ENCODE results near the gene ELP4. TPM values are rescaled to one million over a fixed set of nuclear protein-coding genes. Genes with fewer than 3 reads are reported as not detected.

The ELP4 gene
- total RNA-seq, 2 experiments from 2014 or later: 23.0 to 23.3 TPM

GRCh38 chr11:31830406-31830805, 320.8 kb downstream of the ELP4 start:
- POLR2A ChIA-PET: no interaction called here
- DNase-seq (no peak), ATAC-seq (no peak)
- Mint-ChIP-seq H3K27ac (no peak overlapping the region), H3K27me3 (ENCODE audit: low read depth) (peaks cover 45% of the 10 kb centered on the region), H3K9me3 (ENCODE audit: insufficient read depth) (peaks cover 3% of the 10 kb centered on the region), H3K4me3 (no peak overlapping the region), H3K36me3 (ENCODE audit: low read depth) (peaks cover 6% of the 10 kb centered on the region), H3K4me1 (ENCODE audit: low read depth) (peaks cover 7% of the 10 kb centered on the region)
- CTCF ChIA-PET: no interaction called here

GRCh38 chr11:31834237-31834636, 324.7 kb downstream of the ELP4 start:
- Mint-ChIP-seq H3K9me3 (ENCODE audit: insufficient read depth) (no peaks in the 10 kb centered on the region), H3K27me3 (ENCODE audit: low read depth) (peaks cover 34% of the 10 kb centered on the region), H3K27ac (no peak overlapping the region), H3K36me3 (ENCODE audit: low read depth) (no peaks in the 10 kb centered on the region), H3K4me3 (no peak overlapping the region), H3K4me1 (ENCODE audit: low read depth) (no peaks in the 10 kb centered on the region)
- ChIA-PET POLR2A (no interaction called here), CTCF (no interaction called here)
- ATAC-seq (no peak), DNase-seq (no peak)

Other genes with a start within 250 kb of the ELP4 start
- not detected for gene DCDC1, start 140.0 kb upstream of the ELP4 start, total RNA-seq
- gene DNAJC24, start 139.9 kb upstream of the ELP4 start, total RNA-seq: 10 to 100 TPM; 13.7 to 15.8 TPM
- gene IMMP1L, start 145 bp upstream of the ELP4 start, total RNA-seq: 10 to 100 TPM; 17.7 to 18.1 TPM

Measured in activated CD8-positive, alpha-beta T cell treated with anti-CD3 and anti-CD28 coated beads, Interleukin-2, amount 10 ng/mL, durations not matched to agents 7 days and 5 days (primary cell).